ENCODE results near the gene CIPC. TPM values are rescaled to one million over a fixed set of nuclear protein-coding genes. Genes with fewer than 3 reads are reported as not detected.

The CIPC gene
- total RNA-seq (2011; cell fraction: chromatin; rRNA removed; ENCODE audit: low replicate concordance) = 10.6 and 18.5 TPM in 2 replicates
- 9.2 and 11.6 TPM in 2 replicates for total RNA-seq (2011; cell fraction: nucleolus; rRNA removed)
- 15.0 and 19.5 TPM in 2 replicates for total RNA-seq (2011; cell fraction: nucleoplasm; rRNA removed)
- total RNA-seq (2014; rRNA removed) (8.5 and 11.1 TPM in 2 replicates), total RNA-seq (2014; rRNA removed; fragmentation: Illumina TruSeq; extraction: Trizol) (11.5 and 12.1 TPM in 2 replicates), total RNA-seq (2015; rRNA removed; fragmentation: Illumina TruSeq; extraction: Trizol) (11.1 and 11.9 TPM in 2 replicates), total RNA-seq (2021) (10.7 and 14.4 TPM in 2 replicates), polyA plus RNA-seq (2011; rRNA removed) (15.3 and 16.9 TPM in 2 replicates), polyA plus RNA-seq (2014; fragmentation: Illumina TruSeq; extraction: Trizol) (9.6 and 11.4 TPM in 2 replicates), polyA plus RNA-seq (2014; fragmentation: Nextera tagmentation; extraction: Ambion mirVana) (1 to 10 TPM; 5.0 to 6.5 TPM), polyA plus RNA-seq (2014; rRNA removed) (9.0 and 10.8 TPM in 2 replicates), polyA minus RNA-seq (2011; rRNA and poly(A)+ RNA removed) (13.3 and 14.9 TPM in 2 replicates), Bru-seq, nascent RNA (percentile 72 among the genes with signal in this experiment), BruChase-seq, experiment 1, labeled RNA remaining after a 2-hour chase (percentile 82 among the genes with signal in this experiment), BruChase-seq, experiment 2, labeled RNA remaining after a 6-hour chase (percentile 89 among the genes with signal in this experiment)
- polyA plus RNA-seq (2011; cell fraction: cytosol; rRNA removed) = 9.1 and 10.5 TPM in 2 replicates
- polyA plus RNA-seq (2011; cell fraction: nucleus; rRNA removed) = 14.3 and 15.5 TPM in 2 replicates
- polyA plus RNA-seq (2012) = 5.6 and 8.3 TPM in 2 replicates
- 5.8 and 11.6 TPM in 2 replicates for polyA minus RNA-seq (2011; cell fraction: cytosol; rRNA and poly(A)+ RNA removed)
- polyA minus RNA-seq (2011; cell fraction: nucleus; rRNA and poly(A)+ RNA removed) = 7.7 and 8.3 TPM in 2 replicates
- long read RNA-seq, experiment 1, full-length matches to known transcripts = 15 of 23 reads
- long read RNA-seq, experiment 1, partial matches to known transcripts = 8 of 23 reads
- long read RNA-seq, experiment 1, other reads (novel, unspliced or antisense) = 0 of 23 reads
- long read RNA-seq, experiment 2 = 0 reads
- long read RNA-seq, experiment 3, full-length matches to known transcripts = 2 of 3 reads
- long read RNA-seq, experiment 3, partial matches to known transcripts = 1 of 3 reads
- long read RNA-seq, experiment 3, other reads (novel, unspliced or antisense) = 0 of 3 reads

GRCh38 chr14:77097700-77098528 is at the start of gene CIPC:
TSS of gene CIPC (plus strand) at chr14:77098258. CDS start at chr14:77105709, 7,451 bp downstream.
- in situ Hi-C loops (cut with MboI) = no loop called here
- FAIRE-seq = peak; percentile 91
- 0% methylated on average over 24 of the region's 87 CpGs for WGBS (ENCODE audit: insufficient coverage, low coverage, missing lambda C conversion rate)
- TF ChIP-seq KLF10 (CRISPR knock-in tag; IDR thresholded peaks at IDR 0.05) (no peak), KDM4B (IDR thresholded peaks at IDR 0.05; ENCODE audit: borderline replicate concordance in 2 of 2, low read depth in 1 of 2) (peak in 1 of 2 experiments; percentile 54; a peak in 1 of 4 replicates), EZH2 (IDR thresholded peaks at IDR 0.05; ENCODE audit: borderline replicate concordance, low read depth, low read length) (no peak), ARID3B (CRISPR knock-in tag; IDR thresholded peaks at IDR 0.05; ENCODE audit: borderline replicate concordance) (no peak), ZNF609 (CRISPR knock-in tag; IDR thresholded peaks at IDR 0.05; ENCODE audit: borderline replicate concordance) (no peak), TARDBP (IDR thresholded peaks at IDR 0.05) (no peak)

More at GRCh38 chr14:77097700-77098528, at the start of gene CIPC:
- ChIA-PET CTCF (ENCODE audit: low intra/inter-chr PET ratio) (interaction anchor here (1.5 kb wide), 1 partner anchor 222 kb away, joined by 5 read pairs; no protein-coding TSS in a partner anchor), POLR2A (interaction anchor here (0.6 to 3.1 kb wide), 4 partner anchors 13 to 53 kb away, joined by 3 to 11 read pairs (median 5); no protein-coding TSS in a partner anchor)
- Histone ChIP-seq H2AFZ (ENCODE audit: low read depth, low read length) (peak within 1 kb of the TSS; percentile 97), H3K27ac (ENCODE audit: extremely low read depth, low read depth, low read length) (peak within 1 kb of the TSS; percentile 95), H3K4me2 (ENCODE audit: insufficient read depth, low read length) (peak within 1 kb of the TSS; percentile 95), H3K36me3 (ENCODE audit: control insufficient read depth, insufficient read depth, low read length) (peaks cover 3% of the 10 kb centered on the region; the same call in 1 of the 3 replicates), H3K4me3 (peak within 1 kb of the TSS; percentile 82), H3K4me1 (replicated peaks in 1 of 2; ENCODE audit: control insufficient read depth in 2 of 2, insufficient read depth in 2 of 2, low read length in 2 of 2) (peaks cover 9 to 13% of the 10 kb centered on the region in 2 experiments; a peak in 4 of 5 replicates), H3K79me2 (ENCODE audit: control insufficient read depth, insufficient read depth, low read length) (peaks cover 40% of the 10 kb centered on the region), H3K9me1 (ENCODE audit: control insufficient read depth, insufficient read depth, low read length) (no peaks in the 10 kb centered on the region), H4K20me1 (replicated peaks; ENCODE audit: control insufficient read depth, insufficient read depth, low read length) (no peaks in the 10 kb centered on the region), H3K27me3 (ENCODE audit: control insufficient read depth in 2 of 2, insufficient read depth in 2 of 2, low read length in 2 of 2) (no peaks in the 10 kb centered on the region), H3K9ac (ENCODE audit: insufficient read depth in 1 of 2, low read depth in 2 of 2, low read length in 2 of 2) (peak within 1 kb of the TSS; percentile 90 to 98), H3K9me3 (replicated peaks; ENCODE audit: control insufficient read depth, insufficient read depth, low read depth, low read length) (no peaks in the 10 kb centered on the region)
- no TSS peak for BruUV-seq (replicated peaks)
- intact Hi-C loops (cut with micrococcal nuclease) = no loop called here
- DNase-seq (ENCODE audit: extremely low read depth in 1 of 4, low spot score in 3 of 4) (peak; percentile 92 to 96 (median 94)), ATAC-seq (peak; percentile 93)
